Measurements from ENCODE around the gene EXD3.

EXD3 gene

GRCh38 chr9:137458194-137459151 is 35.5 kb upstream of the EXD3 start:
- no peak for DNase-seq (ENCODE audit: low spot score)
- TF ChIP-seq CTCF (IDR thresholded peaks at IDR 0.05; ENCODE audit: borderline replicate concordance, control extremely low read depth, extremely low read depth, insufficient read depth, missing control alignments): no peak
- in situ Hi-C loops (cut with MboI; ENCODE audit: low sequenced_read_pairs, unreplicated experiment): no loop called here

GRCh38 chr9:137457406-137458193 is 34.6 kb upstream of the EXD3 start:
- TF ChIP-seq CTCF (IDR thresholded peaks at IDR 0.05; ENCODE audit: borderline replicate concordance, control extremely low read depth, extremely low read depth, insufficient read depth, missing control alignments): no peak
- no peak for DNase-seq (ENCODE audit: low spot score)
- in situ Hi-C loops (cut with MboI; ENCODE audit: low sequenced_read_pairs, unreplicated experiment): no loop called here

DNA sequence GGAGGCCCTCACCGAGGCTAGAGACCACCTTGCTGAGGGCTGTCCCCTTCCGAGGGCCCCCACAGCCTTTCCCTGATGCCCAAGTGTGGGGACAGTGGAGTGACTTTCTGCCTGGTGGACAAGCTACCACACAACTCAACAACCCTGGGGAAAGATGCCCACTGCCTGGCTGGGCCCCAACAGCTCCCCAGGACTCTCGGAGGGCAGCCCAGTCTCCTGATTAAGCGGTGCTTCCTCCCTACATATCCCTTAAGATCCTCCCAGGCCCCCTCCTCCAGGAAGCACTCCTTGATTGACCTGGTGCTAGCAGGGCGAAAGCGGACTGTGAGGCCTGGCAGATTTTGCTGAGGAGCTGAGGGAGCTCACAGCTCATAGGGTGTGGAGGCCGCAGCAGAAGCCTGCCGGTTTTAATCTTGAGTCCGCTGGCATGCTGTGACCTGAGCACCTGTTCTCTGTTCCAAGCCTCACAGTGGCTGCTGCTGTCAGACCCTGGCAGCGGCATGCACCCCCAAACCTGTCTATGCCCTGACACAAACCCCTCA is 34.0 kb upstream of the EXD3 start:
- no peak for TF ChIP-seq CTCF (IDR thresholded peaks at IDR 0.05; ENCODE audit: borderline replicate concordance, control extremely low read depth, extremely low read depth, insufficient read depth, missing control alignments)
- in situ Hi-C loops (cut with MboI; ENCODE audit: low sequenced_read_pairs, unreplicated experiment): no loop called here
- DNase-seq (ENCODE audit: low spot score): no peak

GRCh38 chr9:137456061-137456863 is 33.3 kb upstream of the EXD3 start:
- in situ Hi-C loops (cut with MboI; ENCODE audit: low sequenced_read_pairs, unreplicated experiment): no loop called here
- TF ChIP-seq CTCF (IDR thresholded peaks at IDR 0.05; ENCODE audit: borderline replicate concordance, control extremely low read depth, extremely low read depth, insufficient read depth, missing control alignments): no peak
- DNase-seq (ENCODE audit: low spot score): no peak

GRCh38 chr9:137455359-137455991 is 32.5 kb upstream of the EXD3 start:
- TF ChIP-seq CTCF (IDR thresholded peaks at IDR 0.05; ENCODE audit: borderline replicate concordance, control extremely low read depth, extremely low read depth, insufficient read depth, missing control alignments): no peak
- in situ Hi-C loops (cut with MboI; ENCODE audit: low sequenced_read_pairs, unreplicated experiment): no loop called here
- DNase-seq (ENCODE audit: low spot score): no peak
